Choroid plexus epithelial cell (primary cell): ENCODE measurements around the gene STAC.

ENCODE experiments used
- DNase-seq: peaks from one replicate; pipeline ENCODE4 v3.0.0-alpha.2; 2010; ENCODE audit warnings: low read depth
- H3K4me3 ChIP-seq: 2 replicates; pipeline ENCODE4 v1.5.1; 2011; ENCODE audit warnings: low read depth, mild to moderate bottlenecking, control low read depth, low read length, moderate library complexity
- TF ChIP-seq, protein P1 (sequence below): conservative IDR thresholded peaks from 2 replicates; pipeline ENCODE4 v1.5.1; 2011; ENCODE audit warnings: low read depth, mild to moderate bottlenecking, control low read depth, inconsistent platforms, low read length, moderate library complexity

STAC gene

DNA sequence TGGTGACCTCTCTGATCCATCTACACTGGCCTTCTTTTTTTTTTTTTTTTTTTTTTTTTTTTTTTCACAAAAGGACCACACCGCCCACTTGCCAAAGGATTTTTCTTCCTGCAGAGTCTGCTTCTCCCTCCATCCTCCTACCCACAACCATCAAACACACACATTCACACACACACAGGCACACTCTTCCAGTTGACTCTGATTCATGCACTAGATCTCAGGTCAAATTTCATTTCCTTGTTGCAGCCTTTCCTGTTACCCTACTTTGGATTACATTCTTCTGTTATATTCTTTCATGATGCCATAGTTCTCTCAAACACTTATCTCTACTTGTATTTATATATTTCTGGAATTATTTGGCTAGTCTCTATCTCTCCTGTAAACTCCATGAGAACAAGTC, 133.9 kb downstream of the STAC start:
- TF ChIP-seq, protein P1, sequence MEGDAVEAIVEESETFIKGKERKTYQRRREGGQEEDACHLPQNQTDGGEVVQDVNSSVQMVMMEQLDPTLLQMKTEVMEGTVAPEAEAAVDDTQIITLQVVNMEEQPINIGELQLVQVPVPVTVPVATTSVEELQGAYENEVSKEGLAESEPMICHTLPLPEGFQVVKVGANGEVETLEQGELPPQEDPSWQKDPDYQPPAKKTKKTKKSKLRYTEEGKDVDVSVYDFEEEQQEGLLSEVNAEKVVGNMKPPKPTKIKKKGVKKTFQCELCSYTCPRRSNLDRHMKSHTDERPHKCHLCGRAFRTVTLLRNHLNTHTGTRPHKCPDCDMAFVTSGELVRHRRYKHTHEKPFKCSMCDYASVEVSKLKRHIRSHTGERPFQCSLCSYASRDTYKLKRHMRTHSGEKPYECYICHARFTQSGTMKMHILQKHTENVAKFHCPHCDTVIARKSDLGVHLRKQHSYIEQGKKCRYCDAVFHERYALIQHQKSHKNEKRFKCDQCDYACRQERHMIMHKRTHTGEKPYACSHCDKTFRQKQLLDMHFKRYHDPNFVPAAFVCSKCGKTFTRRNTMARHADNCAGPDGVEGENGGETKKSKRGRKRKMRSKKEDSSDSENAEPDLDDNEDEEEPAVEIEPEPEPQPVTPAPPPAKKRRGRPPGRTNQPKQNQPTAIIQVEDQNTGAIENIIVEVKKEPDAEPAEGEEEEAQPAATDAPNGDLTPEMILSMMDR, result no peak
- H3K4me3 ChIP-seq, result no peak overlapping the region
- no peak for DNase-seq

DNA sequence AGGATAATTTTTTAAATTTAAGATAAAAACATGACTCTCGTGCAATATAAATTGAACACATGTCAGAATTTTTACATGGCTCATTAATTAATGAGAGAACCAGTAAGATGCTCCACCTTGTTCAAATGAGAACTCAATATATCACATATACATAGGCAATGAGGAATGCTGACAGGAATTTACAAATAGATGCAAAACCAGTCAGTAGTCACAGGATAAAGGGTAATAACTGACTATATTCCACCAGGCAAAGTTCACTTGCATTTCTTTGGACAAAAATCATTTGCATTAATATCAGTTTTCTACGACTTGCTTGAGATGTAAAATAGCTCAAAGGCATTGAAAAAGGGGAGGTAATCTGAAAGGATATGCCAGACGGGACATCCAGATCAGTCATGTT, 139.4 kb downstream of the STAC start:
- no peak for DNase-seq
- TF ChIP-seq, protein P1, result no peak
- H3K4me3 ChIP-seq, result no peak overlapping the region

DNA sequence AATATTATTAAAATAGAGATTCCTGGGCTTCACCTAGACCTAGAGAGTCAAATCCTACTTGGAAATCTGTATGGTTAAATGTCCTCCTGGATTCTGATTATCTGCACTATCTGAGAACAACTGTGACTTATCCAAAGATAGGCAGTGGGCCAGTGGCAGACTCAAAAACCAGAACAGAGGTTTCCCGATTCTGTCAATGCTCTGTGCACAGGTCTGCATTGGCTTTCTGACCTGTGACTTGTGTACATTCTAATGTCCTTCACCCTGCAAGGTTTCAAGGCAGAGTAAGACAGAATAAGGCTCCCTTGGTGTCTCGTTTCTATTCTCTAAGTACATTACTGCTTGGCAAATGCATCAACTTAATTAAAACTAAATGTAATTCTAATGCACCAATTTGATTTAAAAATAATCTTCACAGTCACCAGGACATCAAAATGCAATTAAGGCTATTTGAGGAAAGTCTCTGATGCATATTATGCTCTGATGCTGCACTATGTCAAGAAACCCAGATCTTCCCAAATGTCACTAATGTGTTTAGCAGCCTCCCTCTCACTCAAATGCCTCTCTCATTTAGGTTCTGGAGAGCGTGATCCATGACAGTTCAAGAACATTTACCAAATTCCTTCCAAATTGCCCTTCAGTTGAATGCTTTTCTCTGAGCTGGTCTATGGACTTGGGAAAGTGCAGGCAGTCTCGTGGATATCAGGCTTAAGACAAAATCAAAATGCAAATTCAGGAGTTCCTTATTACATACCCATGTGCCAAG, 140.1 kb downstream of the STAC start:
- TF ChIP-seq, protein P1, result no peak
- no peak for DNase-seq
- H3K4me3 ChIP-seq, result no peak overlapping the region

DNA sequence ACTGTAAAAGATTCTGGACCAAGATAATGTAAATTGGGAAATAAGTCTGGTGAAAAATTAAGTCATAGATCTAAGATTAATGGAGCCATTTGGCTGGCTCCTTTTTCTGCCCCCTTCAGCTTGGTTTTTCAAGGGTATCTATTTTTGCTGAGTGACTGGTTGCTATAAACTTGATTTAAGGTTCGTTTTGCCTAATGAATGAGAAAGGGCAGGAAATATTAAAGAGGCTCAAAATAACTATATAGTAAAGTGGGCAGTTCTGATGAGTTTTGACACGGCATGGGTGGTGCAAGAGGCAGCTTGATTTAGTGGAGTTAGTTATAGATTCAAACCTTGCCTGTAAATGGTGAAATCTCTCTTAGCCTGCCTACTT, 140.7 kb downstream of the STAC start:
- no peak overlapping the region for H3K4me3 ChIP-seq
- TF ChIP-seq, protein P1, result no peak
- DNase-seq, result no peak

DNA sequence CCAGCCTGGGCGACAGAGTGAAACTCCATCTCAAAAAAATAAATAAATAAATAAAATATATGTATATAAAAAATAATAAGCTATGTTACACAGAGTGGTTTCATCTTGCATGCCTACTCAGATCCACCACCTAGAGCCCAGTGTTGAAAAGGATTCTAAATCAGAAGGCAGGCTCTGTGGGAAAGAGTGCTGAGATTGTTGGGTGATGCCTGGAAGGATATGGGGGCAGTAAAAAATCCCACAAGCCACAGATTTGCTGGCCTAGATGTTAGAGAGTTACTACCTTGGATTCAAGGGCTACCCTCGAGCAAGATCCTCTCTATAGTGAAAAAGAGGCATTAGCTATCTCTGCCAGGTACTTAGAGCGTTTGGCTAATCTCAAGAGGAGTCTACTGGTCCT, 144.3 kb downstream of the STAC start:
- DNase-seq, result no peak
- H3K4me3 ChIP-seq, result no peak overlapping the region
- TF ChIP-seq, protein P1, result no peak

DNA sequence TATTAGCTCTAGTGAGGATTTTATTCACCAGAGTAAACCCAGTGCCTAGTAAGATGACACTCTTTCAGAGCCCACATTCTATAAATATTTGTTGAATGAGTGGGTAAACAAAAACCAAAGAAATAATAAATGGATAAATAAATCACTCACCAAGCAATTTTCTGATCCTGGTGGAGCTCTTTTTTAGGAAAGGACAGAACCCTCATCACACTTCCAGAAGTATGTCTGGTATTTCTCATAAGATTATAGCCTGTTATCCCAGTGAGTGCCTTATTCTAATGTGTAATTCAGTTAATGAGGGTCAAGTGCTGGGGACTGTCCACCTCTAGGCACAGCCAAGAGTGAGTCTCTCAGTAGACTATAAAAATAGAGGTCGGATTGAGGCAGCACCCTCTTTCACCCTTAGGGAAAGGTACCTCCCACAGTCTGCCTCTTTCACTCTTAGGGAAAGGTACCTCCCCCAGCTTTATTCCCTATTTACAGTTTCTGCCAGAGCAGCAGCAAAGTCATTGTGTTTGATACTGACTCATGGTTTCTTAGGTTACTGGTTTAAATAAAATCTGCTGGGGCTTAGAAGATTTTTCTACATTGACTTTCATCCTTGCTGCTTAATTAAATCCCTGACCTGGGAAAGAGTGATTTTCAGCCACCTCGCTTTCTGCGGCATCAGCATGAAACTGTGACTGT, 145.0 kb downstream of the STAC start:
- peak; percentile 36 for DNase-seq
- TF ChIP-seq, protein P1, result no peak

More for the DNA sequence above, 145.0 kb downstream of the STAC start:
- no peak overlapping the region for H3K4me3 ChIP-seq
